ENCODE results near the gene LIPJ.

Gene LIPJ, protein sequence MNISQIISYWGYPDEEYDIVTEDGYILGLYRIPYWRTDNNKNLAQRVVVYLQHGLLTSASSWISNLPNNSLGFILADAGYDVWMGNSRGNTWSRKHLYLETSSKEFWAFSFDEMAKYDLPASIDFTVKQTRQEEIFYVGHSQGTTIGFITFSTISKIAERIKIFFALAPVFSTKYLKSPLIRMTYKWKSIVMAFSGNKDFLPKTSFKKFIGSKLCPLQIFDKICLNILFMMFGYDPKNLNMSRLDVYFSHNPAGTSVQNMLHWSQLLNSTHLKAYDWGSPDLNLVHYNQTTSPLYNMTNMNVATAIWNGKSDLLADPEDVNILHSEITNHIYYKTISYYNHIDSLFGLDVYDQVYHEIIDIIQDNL

DNA sequence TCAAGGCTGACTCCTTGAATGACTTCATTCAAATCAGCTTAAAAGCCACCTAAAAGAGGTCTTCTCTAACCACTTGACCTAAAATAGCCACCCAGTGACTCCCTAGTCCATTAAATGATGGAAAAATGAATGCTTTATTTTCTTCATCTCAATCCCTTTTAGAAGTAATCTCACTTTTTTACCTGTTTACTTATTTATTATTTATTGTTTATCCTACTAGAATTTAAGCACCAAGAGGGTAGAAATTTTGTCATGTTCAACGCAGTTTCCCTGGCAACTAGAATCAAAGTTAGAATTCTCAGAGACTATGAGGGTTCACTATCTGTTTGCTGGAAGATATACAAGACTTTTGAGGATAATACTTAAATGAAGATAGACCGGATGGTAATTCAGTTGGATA lies at the start of gene LIPJ:
TSS of gene LIPJ (plus strand) at position 301 of the 400 bp plus-strand sequence. CDS start 3,926 bp downstream, outside the sequence.
- no peak for DNase-seq (ENCODE audit: insufficient read length, low spot score)
- FAIRE-seq = no peak

DNA sequence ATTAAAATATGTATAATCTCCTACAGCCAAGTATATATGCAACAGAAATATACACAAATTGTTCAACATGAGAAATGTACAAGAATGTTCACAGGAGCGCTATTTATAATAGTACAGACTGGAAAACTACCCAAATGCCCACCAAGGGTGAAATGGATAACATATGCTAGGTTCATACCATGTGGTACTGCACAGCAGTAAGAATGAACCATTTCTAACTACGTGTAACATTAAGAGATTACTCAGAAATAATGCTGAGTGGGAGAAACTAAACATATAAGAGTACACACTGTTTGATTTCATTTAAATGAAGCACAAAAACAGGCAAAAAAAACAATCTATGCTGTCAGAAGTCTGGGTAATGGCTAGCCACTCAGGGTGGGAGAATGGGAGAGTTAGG lies 49.2 kb upstream of the LIPJ start:
- DNase-seq (ENCODE audit: insufficient read length, low spot score) (no peak), FAIRE-seq (no peak)
- TF ChIP-seq, protein P1, sequence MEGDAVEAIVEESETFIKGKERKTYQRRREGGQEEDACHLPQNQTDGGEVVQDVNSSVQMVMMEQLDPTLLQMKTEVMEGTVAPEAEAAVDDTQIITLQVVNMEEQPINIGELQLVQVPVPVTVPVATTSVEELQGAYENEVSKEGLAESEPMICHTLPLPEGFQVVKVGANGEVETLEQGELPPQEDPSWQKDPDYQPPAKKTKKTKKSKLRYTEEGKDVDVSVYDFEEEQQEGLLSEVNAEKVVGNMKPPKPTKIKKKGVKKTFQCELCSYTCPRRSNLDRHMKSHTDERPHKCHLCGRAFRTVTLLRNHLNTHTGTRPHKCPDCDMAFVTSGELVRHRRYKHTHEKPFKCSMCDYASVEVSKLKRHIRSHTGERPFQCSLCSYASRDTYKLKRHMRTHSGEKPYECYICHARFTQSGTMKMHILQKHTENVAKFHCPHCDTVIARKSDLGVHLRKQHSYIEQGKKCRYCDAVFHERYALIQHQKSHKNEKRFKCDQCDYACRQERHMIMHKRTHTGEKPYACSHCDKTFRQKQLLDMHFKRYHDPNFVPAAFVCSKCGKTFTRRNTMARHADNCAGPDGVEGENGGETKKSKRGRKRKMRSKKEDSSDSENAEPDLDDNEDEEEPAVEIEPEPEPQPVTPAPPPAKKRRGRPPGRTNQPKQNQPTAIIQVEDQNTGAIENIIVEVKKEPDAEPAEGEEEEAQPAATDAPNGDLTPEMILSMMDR (IDR thresholded peaks at IDR 0.05; ENCODE audit: insufficient read depth, missing control alignments) = no peak

More for the DNA sequence above, at the start of gene LIPJ:
- TF ChIP-seq, protein P1 (IDR thresholded peaks at IDR 0.05; ENCODE audit: insufficient read depth, missing control alignments) = no peak

DNA sequence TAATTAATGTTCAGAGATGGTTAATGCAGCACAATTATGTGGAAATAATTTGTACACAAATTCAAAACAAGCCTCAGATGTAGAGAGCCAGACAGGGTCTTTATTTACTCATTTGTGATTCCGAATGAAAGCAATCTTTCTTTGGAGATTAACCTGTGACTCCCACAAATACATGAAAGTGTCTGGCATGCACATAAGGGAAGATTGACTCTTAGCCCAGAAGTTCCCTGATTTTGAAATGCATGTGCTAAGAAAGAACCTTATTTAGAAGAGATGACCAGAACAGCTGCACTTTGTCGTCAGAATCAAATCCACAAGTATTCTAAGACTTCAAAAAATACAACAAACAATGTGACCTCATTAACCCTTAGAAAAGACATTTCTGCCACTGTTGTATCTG lies 48.5 kb upstream of the LIPJ start:
- DNase-seq (ENCODE audit: insufficient read length, low spot score) = no peak

DNA sequence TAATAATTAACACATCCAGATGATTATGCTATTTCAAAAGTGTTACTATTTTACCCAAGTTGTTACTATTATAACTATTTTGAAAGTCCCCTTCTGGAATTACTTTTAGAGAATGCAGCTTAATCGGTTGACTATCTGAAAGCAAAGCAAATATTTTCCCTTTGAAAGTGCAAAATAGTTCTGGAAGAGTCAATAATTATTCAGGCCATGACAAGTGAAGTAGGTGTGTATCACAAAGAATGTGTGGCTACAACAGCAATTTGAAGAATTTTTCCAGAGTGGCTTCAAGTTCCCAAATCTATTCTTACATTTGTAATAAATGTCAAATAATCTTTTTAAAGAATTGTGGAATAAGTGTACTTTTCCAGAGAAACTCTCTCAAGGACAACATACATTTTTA lies 46.2 kb upstream of the LIPJ start:
- DNase-seq (ENCODE audit: insufficient read length, low spot score) = no peak
- TF ChIP-seq, protein P1 (IDR thresholded peaks at IDR 0.05; ENCODE audit: insufficient read depth, missing control alignments) = no peak
- FAIRE-seq = no peak

More for the DNA sequence above, 48.5 kb upstream of the LIPJ start:
- TF ChIP-seq, protein P1 (IDR thresholded peaks at IDR 0.05; ENCODE audit: insufficient read depth, missing control alignments) = no peak
- no peak for FAIRE-seq

DNA sequence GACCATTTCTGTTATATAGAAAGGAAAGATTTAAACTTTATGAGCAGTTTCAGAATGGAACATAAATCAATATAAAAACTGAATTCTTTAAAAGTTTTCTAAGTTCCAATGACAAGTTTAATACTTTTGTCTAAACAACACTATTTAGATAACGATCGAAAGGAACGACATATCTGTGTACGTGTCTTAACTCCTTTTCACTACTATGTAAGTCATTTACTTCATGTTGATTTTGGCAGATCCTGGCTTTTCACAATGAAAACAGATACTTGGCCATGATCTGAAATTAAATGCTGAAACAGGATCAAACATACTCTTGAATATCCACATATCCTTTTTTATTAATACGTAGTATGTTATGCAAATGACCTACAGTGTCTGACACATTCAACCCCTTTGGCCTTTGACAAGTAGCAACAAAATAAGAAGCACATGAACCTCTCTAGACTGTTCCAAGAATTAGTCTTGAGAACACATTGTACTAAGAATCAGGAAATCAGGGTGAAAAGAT lies 45.4 kb upstream of the LIPJ start:
- TF ChIP-seq, protein P1 (IDR thresholded peaks at IDR 0.05; ENCODE audit: insufficient read depth, missing control alignments) = no peak
- no peak for FAIRE-seq
- DNase-seq (ENCODE audit: insufficient read length, low spot score) = no peak

DNA sequence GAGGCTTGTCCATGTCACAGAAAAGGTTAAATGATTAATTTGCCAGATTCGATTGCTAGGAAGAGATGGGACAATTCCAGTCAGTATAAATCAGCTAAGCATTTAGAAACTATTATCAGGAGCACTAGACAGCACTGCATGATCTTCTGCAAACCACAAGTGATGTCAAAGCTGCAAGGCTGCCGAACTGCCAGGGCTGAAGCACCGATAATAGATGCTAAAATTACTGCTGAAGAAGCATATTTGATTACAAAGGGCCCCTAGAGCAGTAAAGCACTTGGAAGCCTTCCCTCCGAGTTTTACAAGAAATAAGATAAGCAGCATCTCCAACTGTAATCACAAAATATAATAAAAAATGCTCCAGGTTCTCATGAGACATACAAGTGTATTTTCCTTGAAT lies 44.0 kb upstream of the LIPJ start:
- DNase-seq (ENCODE audit: insufficient read length, low spot score) (no peak), FAIRE-seq (peak; percentile 46)
- TF ChIP-seq, protein P1 (IDR thresholded peaks at IDR 0.05; ENCODE audit: insufficient read depth, missing control alignments) = no peak

All from D721Med (cell line).